GM12801 (cell line): ENCODE measurements around the gene HEBP2.

Experiments used
- CTCF ChIP-seq: IDR thresholded peaks from one replicate; pipeline ENCODE4 v1.5.1; 2011; ENCODE audit warnings: control low read depth; ENCODE audit not compliant: insufficient read length; ENCODE audit errors: extremely low read depth

Gene HEBP2

GRCh38 chr6:138374815-138375214 lies 29.2 kb upstream of the HEBP2 start:
- no peak for TF ChIP-seq CTCF

GRCh38 chr6:138377042-138377441 lies 27.0 kb upstream of the HEBP2 start:
- no peak for TF ChIP-seq CTCF

- TF ChIP-seq CTCF: no peak
Measured at GRCh38 chr6:138377844-138378243, 26.2 kb upstream of the HEBP2 start, which contains the start of gene SMIM28. Gene SMIM28, plus strand, starts transcription at chr6:138377905. Its CDS starts 168 bp downstream, at chr6:138378073.

GRCh38 chr6:138378463-138378862 lies 25.6 kb upstream of the HEBP2 start:
- no peak for TF ChIP-seq CTCF

DNA sequence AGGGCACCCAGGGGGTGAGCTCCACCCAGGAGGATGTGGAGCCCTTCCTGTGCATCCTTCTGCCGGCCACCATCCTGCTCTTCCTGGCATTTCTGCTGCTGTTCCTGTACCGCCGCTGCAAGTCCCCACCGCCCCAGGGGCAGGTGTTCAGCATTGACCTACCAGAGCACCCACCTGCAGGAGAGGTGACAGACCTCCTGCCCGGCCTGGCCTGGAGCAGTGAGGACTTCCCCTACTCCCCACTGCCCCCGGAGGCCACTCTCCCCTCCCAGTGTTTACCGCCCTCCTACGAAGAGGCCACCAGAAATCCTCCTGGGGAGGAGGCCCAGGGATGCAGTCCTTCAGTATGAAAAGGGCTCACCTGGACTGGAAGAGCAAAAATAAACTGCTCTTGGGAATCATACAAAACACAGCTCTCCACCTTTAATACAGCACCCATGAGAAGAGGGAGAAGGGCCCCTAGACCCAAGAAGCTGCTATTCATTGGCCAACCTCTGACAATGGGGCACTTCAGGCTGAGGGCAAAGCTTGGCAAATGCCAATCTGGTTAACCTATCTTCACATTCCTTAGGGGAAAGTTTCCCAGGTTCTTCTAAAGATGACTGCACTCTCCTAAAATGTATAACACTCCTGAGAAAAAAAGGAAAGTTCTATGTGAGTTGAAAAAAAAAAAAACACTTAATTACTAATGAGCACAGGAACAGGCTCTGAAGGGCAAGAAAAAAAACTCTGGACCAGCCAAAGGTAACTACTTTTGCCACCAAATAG lies 21.3 kb upstream of the HEBP2 start:
- TF ChIP-seq CTCF: no peak

GRCh38 chr6:138383776-138384175 lies 20.2 kb upstream of the HEBP2 start:
- TF ChIP-seq CTCF: no peak

GRCh38 chr6:138386897-138387296 lies 17.1 kb upstream of the HEBP2 start:
- no peak for TF ChIP-seq CTCF
